SU-DHL-6 (cell line): ENCODE measurements around the gene TMED7.

ENCODE experiments used
- H2AFZ ChIP-seq: fragments of 200-600 bp; sonication (generic); 2 replicates; pipeline ENCODE4 v1.6.1; 2014; ENCODE audit warnings: low read depth, mild to moderate bottlenecking, moderate library complexity, mixed read lengths, antibody characterized with exemption, low read length; ENCODE audit not compliant: severe bottlenecking
- H3F3A ChIP-seq: fragments of 200-600 bp; shearing (Covaris generic); 2 replicates; pipeline ENCODE4 v1.6.0; 2016; ENCODE audit warnings: antibody characterized with exemption, mild to moderate bottlenecking; ENCODE audit not compliant: insufficient read depth
- H3K27ac ChIP-seq: fragments of 200-600 bp; sonication (generic); 2 replicates; pipeline ENCODE4 v1.5.1; 2016; ENCODE audit warnings: low read depth, mild to moderate bottlenecking, low read length, moderate library complexity, mixed read lengths
- H3K27me3 ChIP-seq: fragments of 200-600 bp; sonication (generic), shearing (Covaris generic); 2 replicates; pipeline ENCODE4 v1.6.0; 2014; ENCODE audit warnings: mild to moderate bottlenecking, low read length
- H3K36me3 ChIP-seq: fragments of 200-600 bp; sonication (generic); 2 replicates; pipeline ENCODE4 v1.6.1; 2014; ENCODE audit warnings: mild to moderate bottlenecking, low read length, mixed read lengths
- H3K4me2 ChIP-seq: fragments of 300-600, 200-600 bp; shearing (Covaris generic), sonication (generic); 2 replicates; pipeline ENCODE4 v1.6.0; 2014; ENCODE audit warnings: low read length, low read depth, mild to moderate bottlenecking; ENCODE audit not compliant: poor library complexity, severe bottlenecking
- H3K4me3 ChIP-seq: fragments of 200-600 bp; sonication (generic); 2 replicates; pipeline ENCODE4 v1.5.1; 2014; ENCODE audit warnings: antibody characterized with exemption, low read length, mild to moderate bottlenecking, mixed read lengths; ENCODE audit not compliant: insufficient read depth, poor library complexity, severe bottlenecking
- H3K79me2 ChIP-seq: fragments of 200-600 bp; sonication (generic); 2 replicates; pipeline ENCODE4 v1.6.1; 2014; ENCODE audit warnings: mild to moderate bottlenecking, low read length, moderate library complexity; ENCODE audit not compliant: insufficient read depth
- H3K9ac ChIP-seq: fragments of 200-600 bp; sonication (generic); 2 replicates; pipeline ENCODE4 v1.7.0; 2014; ENCODE audit warnings: mild to moderate bottlenecking, low read length
- H3K9me2 ChIP-seq: fragments of 200-600 bp; sonication (generic); replicated peaks from 2 replicates; pipeline ENCODE4 v1.6.1; 2014; ENCODE audit warnings: low read length; ENCODE audit not compliant: insufficient read depth
- H3K9me3 ChIP-seq: fragments of 200-600 bp; sonication (generic); 2 replicates; pipeline ENCODE4 v1.6.1; 2014; ENCODE audit warnings: low read length, mixed read lengths; ENCODE audit not compliant: insufficient read depth
- H4K20me1 ChIP-seq: fragments of 200-600 bp; sonication (generic); 2 replicates; pipeline ENCODE4 v1.6.1; 2014; ENCODE audit warnings: low read depth, mild to moderate bottlenecking, antibody characterized with exemption, low read length, moderate library complexity, mixed read lengths
- CTCF ChIP-seq: fragments of 200-600 bp; sonication (generic); IDR thresholded peaks from one replicate; pipeline ENCODE4 v1.5.1; 2017; ENCODE audit warnings: antibody characterized with exemption, mild to moderate bottlenecking, low read length, moderate library complexity; ENCODE audit not compliant: insufficient read depth, poor library complexity, severe bottlenecking
- EZH2phosphoT487 ChIP-seq: fragments of 200-600 bp; sonication (generic), shearing (Covaris generic); conservative IDR thresholded peaks from 2 replicates; pipeline ENCODE4 v1.6.1; 2018; ENCODE audit warnings: mild to moderate bottlenecking, antibody characterized with exemption, low read length, moderate library complexity, mixed read lengths

TMED7 gene

DNA sequence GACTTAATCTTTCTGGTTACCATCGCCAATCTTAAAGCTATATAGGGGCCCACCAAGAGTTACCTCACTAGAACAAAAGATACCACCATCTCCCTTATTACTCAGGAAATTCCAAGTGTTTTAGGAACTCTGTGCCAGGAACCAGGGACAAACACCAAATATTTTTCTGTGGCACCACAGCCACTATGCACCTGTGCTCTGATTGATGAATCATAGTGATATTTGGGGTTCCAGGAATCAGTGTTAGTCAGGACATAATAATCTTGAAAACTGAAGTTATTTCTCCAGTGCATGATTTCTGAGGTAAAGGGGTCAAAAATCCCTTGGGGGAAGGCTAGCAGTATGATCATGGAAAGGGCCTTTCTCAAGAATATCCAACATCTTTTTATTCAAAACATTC is 10.2 kb upstream of the TMED7 start:
- H3K9ac ChIP-seq = no peak overlapping the region
- H3K9me3 ChIP-seq = no peaks in the 10 kb centered on the region
- no peak overlapping the region for H2AFZ ChIP-seq
- H3K27ac ChIP-seq = no peak overlapping the region
- H3K9me2 ChIP-seq = no peaks in the 10 kb centered on the region
- no peak overlapping the region for H3K4me3 ChIP-seq
- H4K20me1 ChIP-seq = no peaks in the 10 kb centered on the region
- H3K4me2 ChIP-seq = no peak overlapping the region
- H3F3A ChIP-seq = no peaks in the 10 kb centered on the region
- H3K79me2 ChIP-seq = no peaks in the 10 kb centered on the region
- no peaks in the 10 kb centered on the region for H3K36me3 ChIP-seq
- H3K27me3 ChIP-seq = no peaks in the 10 kb centered on the region
- TF ChIP-seq EZH2phosphoT487 (no peak), CTCF (no peak)

GRCh38 chr5:115634343-115635132 is 8.7 kb upstream of the TMED7 start:
- peak overlapping the region; percentile 35 for H3K4me2 ChIP-seq
- H4K20me1 ChIP-seq = no peaks in the 10 kb centered on the region
- H3K36me3 ChIP-seq = no peaks in the 10 kb centered on the region
- no peak overlapping the region for H3K4me3 ChIP-seq
- H2AFZ ChIP-seq = peak overlapping the region; percentile 17
- H3K9me3 ChIP-seq = no peaks in the 10 kb centered on the region
- H3K9me2 ChIP-seq = no peaks in the 10 kb centered on the region
- peak; percentile 62 for TF ChIP-seq CTCF
- no peak for TF ChIP-seq EZH2phosphoT487
- no peaks in the 10 kb centered on the region for H3K27me3 ChIP-seq
- no peaks in the 10 kb centered on the region for H3K79me2 ChIP-seq
- H3F3A ChIP-seq = no peaks in the 10 kb centered on the region
- H3K9ac ChIP-seq = no peak overlapping the region
- no peak overlapping the region for H3K27ac ChIP-seq

GRCh38 chr5:115629903-115630302 is 4.1 kb upstream of the TMED7 start:
- Histone ChIP-seq H3K9ac (no peak overlapping the region), H4K20me1 (no peaks in the 10 kb centered on the region), H3K27me3 (no peaks in the 10 kb centered on the region), H3K4me2 (no peak overlapping the region), H3K36me3 (no peaks in the 10 kb centered on the region), H3K4me3 (no peak overlapping the region), H3F3A (no peaks in the 10 kb centered on the region; the same call in 1 of the 2 replicates), H3K79me2 (peaks cover 14% of the 10 kb centered on the region), H3K9me3 (no peaks in the 10 kb centered on the region), H2AFZ (no peak overlapping the region), H3K9me2 (no peaks in the 10 kb centered on the region), H3K27ac (no peak overlapping the region)
- TF ChIP-seq CTCF (no peak), EZH2phosphoT487 (no peak)
